ENCODE results near the gene CIROP. TPM values are rescaled to one million over a fixed set of nuclear protein-coding genes. Genes with fewer than 3 reads are reported as not detected.

CIROP gene
- total RNA-seq, 1 experiment from 2014 or later: not detected

DNA sequence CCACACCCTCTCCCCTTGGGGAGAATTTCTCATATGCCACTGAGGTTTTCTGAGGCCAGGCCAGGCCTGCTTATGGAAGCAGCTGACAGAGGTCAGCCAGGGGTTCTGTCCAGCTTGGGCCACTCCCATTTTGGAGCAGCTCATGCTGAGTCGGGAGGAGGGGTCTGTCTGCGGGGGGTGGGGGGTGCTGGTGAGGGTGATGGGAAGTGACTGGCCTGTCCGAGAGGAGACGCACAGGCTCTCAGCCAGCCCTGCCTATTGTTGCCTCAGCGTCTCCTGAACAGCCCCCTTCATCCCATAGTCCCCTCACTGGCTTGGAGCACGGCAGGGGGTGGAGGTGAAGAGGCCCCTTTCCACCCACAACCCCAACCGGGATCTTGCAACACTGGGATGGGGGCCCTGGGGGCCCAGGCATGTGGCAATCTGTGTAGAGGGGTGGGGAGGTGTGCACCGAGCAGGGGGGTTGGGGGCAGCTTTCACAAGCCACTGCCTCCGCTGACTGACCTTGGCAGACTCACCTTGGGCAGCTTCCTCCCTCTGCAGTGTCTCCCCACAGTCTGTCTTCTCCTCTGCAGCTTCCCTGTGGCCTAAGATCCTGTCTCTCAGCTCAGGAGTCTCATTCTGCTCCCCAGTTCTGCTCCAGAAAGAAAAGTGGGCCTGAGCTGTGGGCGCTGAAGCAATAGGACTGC is 8.8 kb upstream of the CIROP start:
- Histone ChIP-seq H4K91ac (ENCODE audit: insufficient read length, low read depth, low read length) (no peak overlapping the region), H3K23me2 (ENCODE audit: insufficient read length, low read depth, low read length, poor library complexity, severe bottlenecking) (no peaks in the 10 kb centered on the region), H3K14ac (ENCODE audit: insufficient read depth, low read length) (peak overlapping the region; percentile 49; the same call in 1 of the 2 replicates), H3K27ac (ENCODE audit: insufficient read length, low read depth, low read length) (no peak overlapping the region), H2BK12ac (ENCODE audit: insufficient read length, low read depth, low read length) (no peak overlapping the region), H3K18ac (ENCODE audit: insufficient read length, low read depth, low read length) (no peak overlapping the region), H3K4ac (ENCODE audit: low read depth, low read length) (no peak overlapping the region), H4K8ac (replicated peaks; ENCODE audit: insufficient read length, low read depth, low read length) (no peak overlapping the region), H2BK5ac (ENCODE audit: insufficient read length, low read length) (no peak overlapping the region), H2BK15ac (ENCODE audit: low read depth, low read length) (no peak overlapping the region), H3K56ac (ENCODE audit: insufficient read length, low read depth, low read length) (no peak overlapping the region), H3K4me2 (ENCODE audit: insufficient read depth, insufficient read length, low read length) (no peak overlapping the region), H3T11ph (ENCODE audit: low read length) (no peak overlapping the region), H4K20me1 (ENCODE audit: control insufficient read depth, insufficient read depth, insufficient read length) (no peaks in the 10 kb centered on the region), H3K4me1 (ENCODE audit: insufficient read depth, low read length) (peaks cover 2% of the 10 kb centered on the region; the same call in 1 of the 2 replicates), H3K9me3 (ENCODE audit: control insufficient read depth, low read depth, low read length) (no peaks in the 10 kb centered on the region), H4K5ac (ENCODE audit: insufficient read length, low read depth, low read length) (no peak overlapping the region), H2AFZ (ENCODE audit: low read length) (no peak overlapping the region), H3K23ac (ENCODE audit: insufficient read length, low read depth, low read length) (no peak overlapping the region), H3K9ac (ENCODE audit: extremely low read depth, insufficient read length, low read length) (no peak overlapping the region), H2AK5ac (ENCODE audit: insufficient read length, low read length) (no peak overlapping the region), H3K27me3 (ENCODE audit: insufficient read depth, low read length) (no peaks in the 10 kb centered on the region), H2BK120ac (ENCODE audit: low read depth, low read length, poor library complexity, severe bottlenecking) (no peak overlapping the region), H3K79me1 (ENCODE audit: insufficient read depth, low read depth, low read length, poor library complexity, severe bottlenecking) (no peaks in the 10 kb centered on the region), H2BK20ac (ENCODE audit: low read depth, low read length, poor library complexity, severe bottlenecking) (no peak overlapping the region), H3K79me2 (ENCODE audit: insufficient read depth, low read length) (no peaks in the 10 kb centered on the region)
- Mint-ChIP-seq H3K27me3 (ENCODE audit: low read depth) (peaks cover 28% of the 10 kb centered on the region), H3K36me3 (ENCODE audit: insufficient read depth in 1 of 3, low read depth in 3 of 3) (peaks cover 0 to 3% (median 0%) of the 10 kb centered on the region in 3 experiments; a peak in 2 of 7 replicates), H3K9me3 (peaks cover 5 to 6% of the 10 kb centered on the region in 2 experiments), H3K4me3 (no peak overlapping the region; a peak in 1 of 5 replicates), H3K4me1 (peaks cover 20 to 23% of the 10 kb centered on the region in 2 experiments), H3K27ac (no peak overlapping the region)
- DNase-seq: no peak
- no peak for TF ChIP-seq CTCF (conservative IDR thresholded peaks at IDR 0.05)
- WGBS (ENCODE audit: extremely low coverage, insufficient read length, low lambda C conversion rate): no CpG with 5 or more reads among the region's 10 CpGs

All from H9 (cell line).